Vagina (tissue), 2 donors: ENCODE measurements around the gene FKBP7. TPM values are rescaled to one million over a fixed set of nuclear protein-coding genes. Genes with fewer than 3 reads are reported as not detected.

Experiments
- DNase-seq, 2 donors: peaks; one replicate each; pipeline ENCODE4 v3.0.0-alpha.2; 2017; ENCODE audit errors: extremely low spot score in 2 of 2
- H3K27ac ChIP-seq: fragments of 200-600 bp; sonication (generic); one replicate; pipeline ENCODE4 v1.5.1; 2019
- H3K27me3 ChIP-seq: fragments of 200-600 bp; sonication (generic); one replicate; pipeline ENCODE4 v1.5.1; 2019
- H3K36me3 ChIP-seq, 2 donors: fragments of 200-600 bp; sonication (generic); one replicate each; pipeline ENCODE4 v1.5.1; 2017 to 2019
- H3K4me1 ChIP-seq: fragments of 200-600 bp; sonication (generic); one replicate; pipeline ENCODE4 v1.5.1; 2019
- H3K4me3 ChIP-seq, 2 donors: fragments of 200-600 bp; sonication (generic); 1 replicate in 1 of 2; 2 replicates in 1 of 2; pipeline ENCODE4 v1.5.1; 2016 to 2019
- H3K9me3 ChIP-seq: fragments of 200-600 bp; sonication (generic); one replicate; pipeline ENCODE4 v1.5.1; 2019
- POLR2A ChIP-seq, 2 donors: fragments of 450-650 bp; IDR thresholded peaks; one replicate each; pipeline ENCODE4 v1.6.1; 2017; ENCODE audit warnings: antibody characterized with exemption in 2 of 2, mild to moderate bottlenecking in 2 of 2, moderate library complexity in 2 of 2
- POLR2AphosphoS5 ChIP-seq, 2 donors: sonication (generic); formaldehyde crosslinking; IDR thresholded peaks; one replicate each; pipeline ENCODE4 v1.9.0; 2017; ENCODE audit warnings: antibody characterized with exemption in 2 of 2, mild to moderate bottlenecking in 2 of 2, low read depth in 1 of 2; ENCODE audit not compliant: insufficient read depth in 1 of 2
- intact Hi-C: fragments of 100-400 bp; cut with DNase I; formaldehyde crosslinking; loops from one replicate; pipeline ENCODE4 v1.15.1; 2023
- total RNA-seq: library from RNA; depleted of rRNA; stranded (reverse); fragments of >200 nt; gene quantifications from one replicate; pipeline ENCODE4 v1.2.3, GENCODE V29; 2016
- TF ChIP-seq, protein P1 (sequence below), 3 experiments: fragments of 450-650 bp in 2 of 3; fragments of 200-600 bp in 1 of 3; sonication (generic) in 1 of 3; IDR thresholded peaks; one replicate each; pipeline ENCODE4 v1.5.1; 2017 to 2019; ENCODE audit warnings: antibody characterized with exemption in 3 of 3, mild to moderate bottlenecking in 2 of 3, moderate library complexity in 2 of 3

FKBP7 gene
- total RNA-seq, 1 donor from 2014 or later = 30.9 TPM

DNA sequence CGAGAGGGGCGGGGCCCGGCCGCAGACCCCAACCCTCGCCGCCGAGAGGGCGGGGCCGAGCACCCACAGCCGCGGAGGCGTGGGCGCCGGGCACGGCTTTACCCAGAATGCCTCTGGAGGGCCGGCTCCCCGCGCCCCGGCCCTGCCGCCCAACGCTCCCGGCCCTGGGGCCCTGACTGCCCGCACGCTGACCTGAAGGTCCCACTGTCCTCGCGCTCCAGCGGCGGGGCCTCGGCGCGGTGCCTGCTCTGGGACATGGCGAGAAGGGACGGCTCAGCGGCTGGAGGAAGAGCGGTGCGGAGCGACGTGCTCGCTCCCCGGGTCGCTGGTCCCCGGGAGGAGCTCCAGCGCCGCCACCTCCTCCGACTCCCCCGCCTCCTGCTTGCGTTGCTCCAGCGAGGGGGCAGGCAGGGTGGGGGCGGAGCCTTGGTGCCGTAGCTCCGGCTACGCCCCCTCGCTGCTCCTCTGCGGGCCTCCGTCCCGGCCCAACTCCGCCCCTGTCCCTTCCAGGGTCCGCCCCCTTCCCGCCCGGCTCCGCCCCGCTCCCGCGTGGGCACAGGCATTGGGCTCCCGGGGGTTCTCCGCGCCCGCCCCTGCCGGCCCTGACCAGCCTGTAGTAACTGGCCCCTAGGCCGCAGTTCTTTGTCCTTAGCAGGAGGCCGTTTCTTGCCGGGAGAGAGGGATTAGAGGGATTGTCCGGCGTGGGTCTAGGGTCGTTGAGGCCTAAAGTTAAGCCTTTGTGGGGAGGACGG, 27.4 kb downstream of the FKBP7 start, which contains the start of the genes PJVK and PRKRA:
PJVK (plus strand) TSS at position 605 of the 752 bp plus-strand sequence. CDS start 2,032 bp downstream, outside the sequence.
PRKRA (minus strand) TSS at position 402 of the 752 bp plus-strand sequence; CDS start at position 257, 145 bp downstream.
- DNase-seq = peak in 1 of 2 donors; percentile 97
- TF ChIP-seq, protein P1, sequence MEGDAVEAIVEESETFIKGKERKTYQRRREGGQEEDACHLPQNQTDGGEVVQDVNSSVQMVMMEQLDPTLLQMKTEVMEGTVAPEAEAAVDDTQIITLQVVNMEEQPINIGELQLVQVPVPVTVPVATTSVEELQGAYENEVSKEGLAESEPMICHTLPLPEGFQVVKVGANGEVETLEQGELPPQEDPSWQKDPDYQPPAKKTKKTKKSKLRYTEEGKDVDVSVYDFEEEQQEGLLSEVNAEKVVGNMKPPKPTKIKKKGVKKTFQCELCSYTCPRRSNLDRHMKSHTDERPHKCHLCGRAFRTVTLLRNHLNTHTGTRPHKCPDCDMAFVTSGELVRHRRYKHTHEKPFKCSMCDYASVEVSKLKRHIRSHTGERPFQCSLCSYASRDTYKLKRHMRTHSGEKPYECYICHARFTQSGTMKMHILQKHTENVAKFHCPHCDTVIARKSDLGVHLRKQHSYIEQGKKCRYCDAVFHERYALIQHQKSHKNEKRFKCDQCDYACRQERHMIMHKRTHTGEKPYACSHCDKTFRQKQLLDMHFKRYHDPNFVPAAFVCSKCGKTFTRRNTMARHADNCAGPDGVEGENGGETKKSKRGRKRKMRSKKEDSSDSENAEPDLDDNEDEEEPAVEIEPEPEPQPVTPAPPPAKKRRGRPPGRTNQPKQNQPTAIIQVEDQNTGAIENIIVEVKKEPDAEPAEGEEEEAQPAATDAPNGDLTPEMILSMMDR (IDR thresholded peaks at IDR 0.05) = peak in 1 of 3 experiments; percentile 20
- TF ChIP-seq POLR2AphosphoS5 (IDR thresholded peaks at IDR 0.05; ENCODE audit: insufficient read depth in 1 of 2, low read depth in 1 of 2) = peak; percentile 87 to 98
- peak in 1 of 2 donors; percentile 88 for TF ChIP-seq POLR2A (IDR thresholded peaks at IDR 0.05)
- intact Hi-C loops = loop anchor here (1.0 kb wide), 1 partner anchor 29 kb away; the partner anchor contains the start of gene PLEKHA3
- peak within 1 kb of the TSS; percentile 91 for H3K27ac ChIP-seq
- H3K36me3 ChIP-seq = peaks cover 0 to 6% of the 10 kb centered on the region in 2 donors
- peaks cover 34% of the 10 kb centered on the region for H3K4me1 ChIP-seq
- no peaks in the 10 kb centered on the region for H3K9me3 ChIP-seq
- H3K27me3 ChIP-seq = no peaks in the 10 kb centered on the region
- peak within 1 kb of the TSS; percentile 62 to 81 for H3K4me3 ChIP-seq

DNA sequence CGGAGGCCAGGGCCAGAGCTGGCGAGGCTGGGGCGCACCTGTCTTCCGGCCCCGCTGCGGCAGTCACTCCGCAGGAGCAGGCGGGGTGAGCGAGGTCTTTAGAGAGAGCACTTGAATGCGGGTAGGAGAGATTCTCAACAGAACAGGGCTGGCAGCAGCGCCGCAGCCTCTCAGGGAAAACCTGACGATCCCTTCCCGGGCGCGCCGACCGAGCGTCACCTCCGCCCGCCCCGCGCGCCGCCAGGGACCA, 28.0 kb downstream of the FKBP7 start:
- no peak for TF ChIP-seq POLR2AphosphoS5 (IDR thresholded peaks at IDR 0.05; ENCODE audit: insufficient read depth in 1 of 2, low read depth in 1 of 2)
- TF ChIP-seq, protein P1 (IDR thresholded peaks at IDR 0.05) = no peak
- TF ChIP-seq POLR2A (IDR thresholded peaks at IDR 0.05) = no peak

DNA sequence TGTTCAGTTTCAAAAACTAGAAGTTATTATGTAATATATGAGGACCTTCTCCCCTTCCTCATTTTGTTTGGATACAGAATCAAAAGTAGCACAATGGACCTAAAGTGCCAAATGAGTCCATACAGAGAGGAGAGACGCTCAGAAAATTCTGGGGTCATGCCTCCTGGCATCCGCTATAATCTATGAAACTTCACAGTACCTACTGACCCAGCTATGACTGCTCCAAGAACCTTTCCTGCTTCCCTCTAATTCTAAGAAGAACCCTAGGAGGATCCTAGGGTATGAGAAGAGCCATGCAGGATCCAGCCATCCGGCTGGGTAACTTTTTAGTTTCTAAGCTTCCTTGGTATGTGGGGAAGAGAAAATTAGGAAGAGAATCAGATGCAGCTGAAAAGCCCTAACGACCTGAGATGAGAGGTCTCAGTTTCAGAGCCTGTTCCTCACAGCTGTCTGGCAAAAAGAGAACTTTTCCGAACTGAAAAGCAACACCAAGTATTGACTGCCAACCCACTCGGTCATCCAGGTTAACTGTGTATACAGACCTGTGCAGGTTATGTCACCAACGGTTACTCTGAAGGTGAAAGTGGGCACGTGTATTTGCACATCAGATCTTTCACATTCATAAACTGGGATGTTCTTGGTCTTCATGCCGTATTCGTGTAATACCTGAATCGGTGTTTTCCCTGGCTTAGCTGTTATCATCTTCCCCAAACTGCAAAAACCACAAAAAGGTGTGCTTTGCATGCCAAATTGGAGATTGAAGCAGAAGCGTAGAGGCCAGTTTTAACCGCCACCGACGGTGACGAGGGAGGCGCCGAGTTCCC, 28.5 kb downstream of the FKBP7 start:
- Histone ChIP-seq H3K4me3 (peak overlapping the region; percentile 62 to 81), H3K27ac (peak overlapping the region; percentile 91), H3K4me1 (peaks cover 34% of the 10 kb centered on the region), H3K9me3 (no peaks in the 10 kb centered on the region), H3K27me3 (no peaks in the 10 kb centered on the region), H3K36me3 (peaks cover 0 to 17% of the 10 kb centered on the region in 2 donors)
- DNase-seq = no peak
- TF ChIP-seq POLR2A (IDR thresholded peaks at IDR 0.05) (no peak), POLR2AphosphoS5 (IDR thresholded peaks at IDR 0.05; ENCODE audit: insufficient read depth in 1 of 2, low read depth in 1 of 2) (no peak)
- TF ChIP-seq, protein P1 (IDR thresholded peaks at IDR 0.05) = no peak
- intact Hi-C loops = no loop called here

More for the DNA sequence above, 28.0 kb downstream of the FKBP7 start:
- Histone ChIP-seq H3K36me3 (peaks cover 0 to 11% of the 10 kb centered on the region in 2 donors), H3K9me3 (no peaks in the 10 kb centered on the region), H3K27ac (peak overlapping the region; percentile 91), H3K4me1 (peaks cover 34% of the 10 kb centered on the region), H3K4me3 (peak overlapping the region; percentile 62 to 81), H3K27me3 (no peaks in the 10 kb centered on the region)
- DNase-seq = no peak
- intact Hi-C loops = no loop called here

DNA sequence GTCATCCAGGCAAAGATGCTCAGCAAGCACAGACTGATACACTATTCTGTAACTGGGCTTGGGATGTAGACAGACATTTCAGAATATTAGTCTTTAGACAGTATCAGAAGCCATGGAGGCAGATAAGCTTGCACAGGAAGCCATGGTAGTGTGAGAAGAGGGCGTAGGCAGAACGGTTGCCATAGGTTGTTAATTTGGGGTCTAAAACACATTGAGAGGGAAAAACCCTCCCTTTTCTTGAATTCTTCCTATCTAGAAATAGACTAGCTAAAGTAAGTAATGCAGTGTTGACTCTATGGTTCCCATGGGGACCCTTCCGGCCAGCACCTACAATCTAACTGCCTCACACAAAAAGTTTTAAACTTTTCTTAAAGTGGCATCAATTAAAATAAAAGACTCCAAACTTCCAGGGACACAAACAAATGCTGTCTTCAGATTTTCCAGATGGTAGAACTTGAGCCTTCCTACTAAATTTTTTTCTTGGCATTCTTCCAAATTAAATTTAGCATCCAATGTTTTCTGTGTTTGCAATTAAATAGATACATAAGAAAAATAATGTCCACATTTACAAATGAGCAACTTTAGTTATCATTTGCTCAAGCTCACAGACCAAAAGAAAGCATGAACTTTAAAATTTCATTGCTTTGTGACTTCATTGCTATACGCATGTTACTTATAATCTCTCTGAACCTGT, 29.3 kb downstream of the FKBP7 start:
- no peak overlapping the region for H3K27ac ChIP-seq

More for the DNA sequence above, 29.3 kb downstream of the FKBP7 start:
- TF ChIP-seq, protein P1 (IDR thresholded peaks at IDR 0.05) = no peak
- TF ChIP-seq POLR2AphosphoS5 (IDR thresholded peaks at IDR 0.05; ENCODE audit: insufficient read depth in 1 of 2, low read depth in 1 of 2) (no peak), POLR2A (IDR thresholded peaks at IDR 0.05) (no peak)
- Histone ChIP-seq H3K27me3 (no peaks in the 10 kb centered on the region), H3K4me1 (peaks cover 34% of the 10 kb centered on the region), H3K9me3 (no peaks in the 10 kb centered on the region), H3K4me3 (peak overlapping the region in 1 of 2 donors; percentile 62), H3K36me3 (peaks cover 0 to 22% of the 10 kb centered on the region in 2 donors)
- no peak for DNase-seq
- intact Hi-C loops = no loop called here
